GM19099 (cell line): Measurements from ENCODE around the gene KCNT2.

ENCODE experiments used
- POLR2A ChIP-seq: IDR thresholded peaks from 3 replicates; pipeline ENCODE4 v1.6.1; 2011; ENCODE audit warnings: low read depth; ENCODE audit not compliant: insufficient read length; ENCODE audit errors: extremely low read depth

Gene KCNT2

DNA sequence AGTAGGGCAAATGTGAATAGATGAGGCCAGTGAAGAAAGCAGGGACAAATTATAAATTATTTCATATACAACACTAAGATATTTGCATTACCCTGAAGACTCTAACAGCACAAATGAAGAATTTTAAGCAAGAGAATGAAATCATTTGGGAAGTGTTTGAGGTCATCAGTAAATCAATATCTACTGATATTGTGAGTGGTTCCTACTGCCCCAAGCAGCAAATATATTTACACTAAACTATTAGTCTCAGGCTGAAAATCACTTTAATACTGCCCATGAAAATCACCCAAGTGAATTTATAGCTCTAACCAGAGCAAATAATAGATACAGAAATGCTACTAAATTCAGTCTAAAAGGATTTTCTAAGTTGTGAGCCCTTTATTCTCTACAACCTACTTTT lies 163.6 kb downstream of the KCNT2 start:
- TF ChIP-seq POLR2A = no peak

DNA sequence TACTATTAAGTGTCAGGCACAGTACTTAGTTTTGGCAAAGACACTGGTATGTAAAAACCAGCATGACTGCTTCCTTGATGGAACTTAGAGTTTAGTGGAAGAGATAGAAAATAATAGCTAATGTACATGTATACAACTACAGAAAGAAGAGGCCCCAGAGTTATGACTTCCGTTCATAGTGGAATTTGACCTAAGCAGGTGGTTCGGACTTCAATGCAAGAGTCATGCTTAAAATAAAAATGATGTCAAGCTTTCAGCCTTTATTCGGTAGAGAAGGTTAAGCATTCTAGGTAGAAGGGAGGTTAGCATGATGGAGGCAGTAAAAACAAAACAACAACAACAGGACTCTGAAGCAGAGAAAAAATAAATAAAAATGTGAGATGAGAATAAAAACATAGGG lies 165.9 kb downstream of the KCNT2 start:
- TF ChIP-seq POLR2A = no peak

DNA sequence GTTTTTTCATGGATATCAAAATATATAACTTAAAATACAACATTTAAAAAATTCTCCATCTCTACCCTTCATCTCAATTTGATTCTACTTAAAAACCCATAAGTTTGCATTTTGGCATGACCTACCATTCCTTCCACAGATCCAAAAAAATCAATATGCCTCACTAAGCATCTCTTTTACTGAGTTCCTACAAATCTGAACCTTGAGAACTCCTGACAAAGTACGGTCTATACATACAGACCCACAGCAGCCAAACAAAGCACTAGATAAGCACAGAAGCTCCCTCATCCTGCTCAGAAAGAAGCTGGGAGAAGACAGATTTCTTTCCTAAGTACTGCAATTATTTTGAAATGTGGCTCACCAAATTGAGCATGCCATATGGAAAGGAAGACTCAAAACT lies 167.5 kb downstream of the KCNT2 start:
- TF ChIP-seq POLR2A = no peak

DNA sequence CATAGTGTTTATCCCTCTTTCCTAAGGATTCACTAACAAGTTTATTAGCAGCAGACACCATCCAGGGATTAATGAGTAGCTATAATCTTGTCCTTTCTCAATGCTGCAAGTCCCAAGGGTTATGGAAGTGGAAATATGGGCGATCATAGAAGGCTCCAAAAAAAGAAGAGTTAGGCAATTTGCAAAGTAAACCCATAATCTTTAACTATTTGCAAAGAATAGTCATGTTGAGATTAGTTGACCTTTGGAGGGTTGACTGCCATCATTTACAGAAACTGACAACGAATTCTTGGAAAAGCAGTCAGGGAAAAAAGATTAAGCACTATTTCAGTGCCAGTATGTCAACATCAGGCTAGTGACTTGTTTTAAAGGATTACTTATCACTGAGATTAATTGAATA lies 169.9 kb downstream of the KCNT2 start:
- TF ChIP-seq POLR2A = no peak

DNA sequence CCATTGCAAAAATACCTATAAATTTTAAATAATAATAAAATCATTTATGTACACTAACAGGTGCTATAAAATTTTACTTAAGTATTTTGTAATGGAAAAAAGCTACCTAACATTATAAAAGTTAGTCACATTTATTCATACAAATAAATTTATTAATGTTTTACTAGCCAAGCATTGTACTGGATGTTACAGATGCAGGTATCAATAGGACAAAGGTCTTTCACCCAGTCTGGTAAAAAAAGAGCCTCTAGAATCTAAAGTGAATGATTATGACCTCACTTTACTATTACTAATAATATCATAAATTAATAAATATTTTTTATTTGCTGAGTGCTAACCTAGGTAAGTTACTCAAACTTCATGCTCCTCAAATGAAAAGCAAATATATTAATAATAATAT lies 170.6 kb downstream of the KCNT2 start:
- TF ChIP-seq POLR2A = no peak

DNA sequence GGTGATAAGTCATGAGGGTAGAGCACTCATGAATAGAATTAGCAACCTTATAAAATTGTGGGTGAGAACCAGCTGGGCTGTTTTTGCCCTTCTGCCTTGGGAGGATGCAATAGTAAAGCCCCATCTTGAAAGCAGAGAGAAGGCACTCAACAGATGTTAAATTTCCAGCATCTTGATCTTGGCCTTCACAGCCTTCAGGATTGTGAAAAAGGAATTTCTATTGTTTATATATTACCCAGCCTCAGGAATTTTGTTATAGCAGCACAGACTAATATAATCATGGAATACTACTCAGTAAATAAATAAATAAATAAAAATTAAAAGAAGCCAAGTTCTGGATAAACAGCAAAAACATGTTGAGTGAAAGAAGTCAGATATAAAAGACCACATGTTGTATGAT lies 175.2 kb downstream of the KCNT2 start:
- TF ChIP-seq POLR2A = no peak

DNA sequence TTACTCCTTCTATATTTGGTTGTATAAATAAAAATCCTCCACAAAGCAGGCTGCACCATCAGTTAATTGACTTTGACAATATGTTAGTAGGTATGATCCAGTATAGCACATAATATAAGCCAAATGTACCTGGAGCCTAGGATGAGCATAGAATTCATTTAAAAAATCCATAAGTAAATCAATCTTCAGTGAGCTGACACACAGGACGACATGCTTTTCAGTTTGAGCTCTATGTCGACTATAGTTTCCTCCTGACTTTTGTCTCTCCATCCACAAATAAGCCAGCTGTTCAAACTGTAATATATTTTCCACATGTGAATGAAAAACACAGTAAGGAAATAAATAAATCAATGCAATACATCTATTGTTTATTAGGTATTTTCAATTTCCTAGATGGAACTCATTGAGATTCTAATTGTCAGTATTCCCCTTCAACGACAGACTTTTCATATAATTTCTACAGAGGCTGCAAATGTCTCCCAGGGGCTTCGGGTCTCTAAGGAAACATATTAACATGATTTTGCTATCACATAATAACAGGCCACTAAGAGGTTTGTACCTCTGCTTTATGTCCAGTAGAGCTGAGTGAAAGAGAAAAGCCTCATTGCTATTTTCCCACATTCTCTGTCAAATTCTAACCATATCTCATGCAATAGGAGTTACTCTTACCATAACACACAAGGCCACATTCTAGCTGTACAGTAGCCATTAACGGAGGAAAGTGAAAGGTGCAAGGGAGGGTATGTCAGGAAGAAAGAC lies 180.1 kb downstream of the KCNT2 start:
- TF ChIP-seq POLR2A = no peak

DNA sequence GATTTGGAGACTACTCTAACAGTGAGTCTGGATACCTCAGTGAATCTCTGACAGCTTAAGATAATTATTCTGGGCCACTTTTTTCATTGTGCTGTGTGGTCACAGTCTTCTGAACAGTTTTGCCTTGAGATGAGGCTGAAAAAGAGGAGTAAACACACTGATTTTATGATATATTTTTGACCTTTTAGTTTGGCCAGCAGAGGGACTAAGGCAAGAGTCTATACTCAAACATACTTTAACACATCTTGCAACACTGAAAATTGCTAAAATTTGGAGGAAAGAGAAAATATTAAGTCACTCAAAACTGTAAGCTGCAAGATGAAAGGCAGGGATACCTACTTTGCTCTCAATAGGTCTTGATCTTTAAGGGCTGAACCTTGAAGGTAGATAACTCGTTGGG lies 182.7 kb downstream of the KCNT2 start:
- TF ChIP-seq POLR2A = no peak

DNA sequence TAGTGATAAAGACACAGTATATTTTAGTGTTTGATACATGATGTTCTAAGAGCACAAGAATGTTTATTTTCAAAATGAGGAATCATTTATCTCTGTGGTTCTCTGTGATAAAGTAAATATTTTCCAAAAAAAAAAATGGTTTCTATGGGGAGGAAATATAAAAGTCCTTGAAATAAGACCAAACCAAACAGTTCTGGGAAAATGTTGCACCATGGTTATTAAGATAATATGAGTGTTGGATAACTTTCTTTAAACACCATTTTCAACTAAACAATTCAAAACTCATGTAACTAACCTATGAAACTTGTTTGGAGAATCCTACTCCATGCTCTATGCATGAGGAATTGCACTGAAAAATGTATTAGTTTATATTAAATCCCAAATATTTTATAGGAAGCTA lies 184.6 kb downstream of the KCNT2 start:
- TF ChIP-seq POLR2A = no peak

DNA sequence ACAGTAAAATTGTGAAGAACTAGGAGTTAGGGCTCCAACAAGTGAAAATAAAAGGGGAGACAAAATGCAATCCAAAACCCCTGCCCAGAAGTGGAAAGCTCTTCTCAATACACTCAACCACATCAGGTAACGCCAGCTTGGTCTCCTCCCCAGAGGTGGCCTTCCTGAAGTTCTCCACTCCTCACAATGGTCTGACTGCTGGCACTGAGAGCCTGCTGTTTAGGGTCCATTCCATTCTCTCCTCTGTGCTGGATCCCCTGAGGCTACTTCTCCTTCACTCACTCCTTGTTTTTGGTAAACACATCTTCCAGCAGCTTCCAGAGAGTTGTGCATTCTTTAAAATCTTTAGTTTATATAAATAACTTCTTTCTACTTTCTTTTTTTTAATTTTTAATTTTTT lies 189.5 kb downstream of the KCNT2 start:
- TF ChIP-seq POLR2A = no peak

DNA sequence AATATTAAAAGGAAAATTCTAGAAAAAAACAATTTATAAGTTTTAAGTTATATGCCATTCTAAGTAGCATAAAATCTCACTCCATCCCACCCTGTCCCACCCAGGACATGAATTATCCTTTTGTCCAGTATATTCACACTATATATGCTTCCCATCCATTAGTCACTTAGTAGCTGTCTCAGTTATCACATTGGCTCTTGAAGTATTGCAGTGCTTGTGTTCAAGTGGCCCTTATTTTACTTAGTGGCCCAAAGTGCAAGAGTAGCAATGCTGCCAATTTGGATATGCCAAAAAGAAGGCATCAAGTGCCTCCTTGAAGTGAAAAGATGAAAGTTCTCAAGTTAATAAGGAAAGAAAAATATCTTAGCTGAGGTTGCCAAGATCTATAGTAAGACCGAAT lies 192.3 kb downstream of the KCNT2 start:
- TF ChIP-seq POLR2A = no peak

DNA sequence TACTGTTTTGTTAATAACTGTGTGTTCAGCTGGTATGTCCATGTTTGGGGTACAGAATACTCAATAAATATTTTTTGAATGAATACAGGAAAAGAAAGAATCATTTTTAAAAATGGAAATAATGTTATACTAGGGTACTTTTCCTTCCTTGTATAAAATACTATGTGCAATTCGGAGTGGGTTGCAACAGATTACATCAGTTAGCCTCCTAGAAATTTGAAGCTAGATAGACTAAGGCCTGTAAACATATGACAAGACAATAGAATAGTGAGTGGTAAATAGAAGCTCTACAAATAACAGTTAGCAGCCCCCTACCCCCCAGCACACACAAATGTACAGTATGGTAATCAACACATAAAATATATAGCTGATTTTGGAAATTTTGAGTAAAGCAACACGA lies 195.9 kb downstream of the KCNT2 start:
- no peak for TF ChIP-seq POLR2A

DNA sequence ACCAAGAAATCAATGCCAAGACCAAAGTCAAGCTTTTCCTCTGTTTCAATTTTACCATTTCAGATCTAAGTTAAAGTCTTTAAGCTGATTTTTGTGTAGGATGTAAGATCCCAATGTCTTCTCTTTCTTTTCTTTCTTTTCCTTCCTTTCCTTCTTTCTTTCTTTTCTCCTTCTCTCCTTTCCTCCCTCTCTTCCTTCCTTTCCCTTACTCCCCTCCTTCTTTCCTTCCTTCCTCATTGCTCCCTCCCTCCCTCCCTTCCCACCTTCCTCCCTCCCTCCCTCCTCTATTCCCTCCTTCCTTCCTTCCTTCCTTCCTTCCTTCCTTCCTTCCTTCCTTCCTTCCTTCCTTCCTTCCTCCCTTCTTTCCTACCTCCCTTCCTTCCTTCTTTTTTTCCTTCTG lies 197.5 kb downstream of the KCNT2 start:
- TF ChIP-seq POLR2A = no peak

DNA sequence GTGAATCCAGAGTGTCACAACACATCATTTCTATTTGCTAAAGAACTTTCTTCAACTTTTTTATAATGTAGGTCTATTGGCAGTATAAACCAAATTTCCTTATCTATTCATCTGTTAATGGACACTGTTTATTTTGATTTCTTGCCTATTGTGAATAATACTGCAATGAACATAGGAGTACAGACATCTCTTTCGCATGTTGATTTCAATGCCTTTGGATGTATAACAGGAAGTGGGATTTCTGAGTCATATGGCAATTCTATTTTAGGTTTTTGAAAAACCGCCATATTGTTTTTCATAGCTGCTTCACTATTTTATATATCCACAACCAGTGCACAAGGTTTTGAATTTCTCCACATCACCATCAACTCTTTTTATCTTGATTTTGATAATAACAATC lies 198.7 kb downstream of the KCNT2 start:
- TF ChIP-seq POLR2A = no peak

DNA sequence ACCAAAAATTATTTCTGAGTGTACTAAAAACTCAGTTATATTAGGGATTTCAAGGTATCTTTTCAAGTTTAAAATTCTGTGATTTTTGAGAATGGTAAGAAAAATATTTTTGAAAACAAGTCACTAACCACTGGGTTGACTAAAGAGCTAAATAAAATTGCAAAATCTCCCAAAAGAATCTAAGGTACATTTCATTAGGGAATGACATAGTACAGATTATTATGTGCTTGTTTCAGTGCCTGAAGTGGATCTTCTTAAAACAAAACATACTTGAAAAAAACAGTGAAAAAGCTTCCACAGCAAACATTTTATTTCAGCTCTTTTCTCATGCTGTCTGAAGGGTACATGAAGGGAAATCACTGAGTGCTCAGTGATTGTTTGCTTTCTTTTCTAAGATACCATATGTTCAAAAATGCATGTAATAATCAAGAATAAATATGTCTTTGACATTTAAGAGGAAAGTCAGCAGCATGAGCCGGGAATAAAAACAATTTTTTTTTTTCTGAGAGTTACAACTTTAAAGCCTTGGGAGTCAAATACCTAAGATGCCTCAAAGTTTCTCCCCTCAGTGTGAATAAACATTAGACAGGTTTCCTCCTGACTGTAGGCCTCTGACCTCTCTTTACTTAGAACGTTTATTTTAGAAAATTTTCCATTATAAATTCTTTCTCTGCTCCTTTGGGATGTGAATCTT lies 200.7 kb downstream of the KCNT2 start:
- no peak for TF ChIP-seq POLR2A

DNA sequence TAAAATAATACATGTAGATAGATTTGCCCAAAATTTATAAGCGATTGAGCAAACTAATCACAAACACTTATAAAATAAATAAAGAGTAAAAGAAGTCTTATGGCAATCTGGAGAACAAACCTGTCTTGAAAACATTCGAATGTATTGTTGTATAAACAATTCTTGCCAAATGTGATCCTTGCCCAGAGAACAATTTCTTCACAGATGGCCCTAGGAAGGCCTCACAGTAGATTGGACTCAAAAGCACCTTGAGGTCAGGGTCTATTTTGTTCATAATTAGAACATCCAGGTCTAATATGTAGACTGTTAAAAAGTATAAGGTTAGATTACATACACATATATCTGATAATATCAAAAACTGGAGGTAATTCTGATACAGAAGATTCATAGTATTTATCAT lies 202.4 kb downstream of the KCNT2 start:
- TF ChIP-seq POLR2A = no peak
